ENCODE results near the gene HHIPL1.

Gene HHIPL1

GRCh38 chr14:99644723-99645544 lies at the start of gene HHIPL1:
TSS of gene HHIPL1 (plus strand) at chr14:99645129. CDS start at chr14:99645208, 79 bp downstream.
- no peak for FAIRE-seq

- no peak for FAIRE-seq
Measured at GRCh38 chr14:99595524-99595923, 49.4 kb upstream of the HHIPL1 start.

- no peak for FAIRE-seq
Measured at GRCh38 chr14:99596071-99596627, 48.8 kb upstream of the HHIPL1 start.

GRCh38 chr14:99596772-99597171 lies 48.2 kb upstream of the HHIPL1 start:
- FAIRE-seq: no peak

- FAIRE-seq: no peak
Measured at GRCh38 chr14:99597911-99598600, 46.9 kb upstream of the HHIPL1 start.

- no peak for FAIRE-seq
Measured at GRCh38 chr14:99598774-99599173, 46.2 kb upstream of the HHIPL1 start.

GRCh38 chr14:99599393-99599792 lies 45.5 kb upstream of the HHIPL1 start:
- FAIRE-seq: no peak

- FAIRE-seq: no peak
Measured at GRCh38 chr14:99600232-99600888, 44.6 kb upstream of the HHIPL1 start.

GRCh38 chr14:99601361-99601831 lies 43.5 kb upstream of the HHIPL1 start:
- no peak for FAIRE-seq

GRCh38 chr14:99602054-99602787 lies 42.7 kb upstream of the HHIPL1 start:
- no peak for FAIRE-seq

- FAIRE-seq: no peak
Measured at GRCh38 chr14:99602788-99603415, 42.0 kb upstream of the HHIPL1 start.

GRCh38 chr14:99603471-99604277 lies 41.3 kb upstream of the HHIPL1 start, which contains the start of gene CCDC85C:
TSS of gene CCDC85C (minus strand) at chr14:99604207. CDS start at chr14:99603959, 248 bp downstream.
- no peak for FAIRE-seq

GRCh38 chr14:99604278-99604765 lies 40.6 kb upstream of the HHIPL1 start:
- no peak for FAIRE-seq

GRCh38 chr14:99604766-99605298 lies 40.1 kb upstream of the HHIPL1 start:
- no peak for FAIRE-seq

GRCh38 chr14:99605299-99605961 lies 39.5 kb upstream of the HHIPL1 start:
- no peak for FAIRE-seq

GRCh38 chr14:99606359-99606758 lies 38.6 kb upstream of the HHIPL1 start:
- no peak for FAIRE-seq

- FAIRE-seq: no peak
Measured at GRCh38 chr14:99608591-99608990, 36.3 kb upstream of the HHIPL1 start.

- FAIRE-seq: no peak
Measured at GRCh38 chr14:99609245-99610170, 35.4 kb upstream of the HHIPL1 start.

GRCh38 chr14:99611646-99612045 lies 33.3 kb upstream of the HHIPL1 start:
- no peak for FAIRE-seq
